T follicular helper cell (primary cell): ENCODE measurements around the gene VAMP2.

Experiments used
- DNase-seq: peaks from one replicate; pipeline ENCODE4 v3.0.0-alpha.2; 2020; ENCODE audit warnings: low read depth

Gene VAMP2

GRCh38 chr17:8122924-8123694, 39.6 kb downstream of the VAMP2 start:
- DNase-seq, result no peak

GRCh38 chr17:8122422-8122923, 40.3 kb downstream of the VAMP2 start:
- DNase-seq, result no peak

- no peak for DNase-seq
Measured at GRCh38 chr17:8121681-8122421, 40.9 kb downstream of the VAMP2 start.

GRCh38 chr17:8121407-8121680, 41.4 kb downstream of the VAMP2 start:
- no peak for DNase-seq

GRCh38 chr17:8120520-8121406, 42.0 kb downstream of the VAMP2 start:
- peak; percentile 35 for DNase-seq

GRCh38 chr17:8119581-8120519, 42.9 kb downstream of the VAMP2 start:
- peak; percentile 66 for DNase-seq

- DNase-seq, result peak; percentile 77
Measured at GRCh38 chr17:8118769-8119580, 43.8 kb downstream of the VAMP2 start.

- DNase-seq, result no peak
Measured at GRCh38 chr17:8117980-8118768, 44.6 kb downstream of the VAMP2 start, which contains the start of gene ALOXE3. Gene ALOXE3, minus strand, starts transcription at chr17:8118514. Its CDS starts 524 bp downstream, at chr17:8117990.

GRCh38 chr17:8117367-8117979, 45.3 kb downstream of the VAMP2 start:
- no peak for DNase-seq

GRCh38 chr17:8116776-8117175, 46.0 kb downstream of the VAMP2 start:
- DNase-seq, result no peak

GRCh38 chr17:8110907-8111306, 51.8 kb downstream of the VAMP2 start:
- DNase-seq, result no peak

- no peak for DNase-seq
Measured at GRCh38 chr17:8110456-8110804, 52.3 kb downstream of the VAMP2 start.

- peak; percentile 77 for DNase-seq
Measured at GRCh38 chr17:8109661-8110455, 52.9 kb downstream of the VAMP2 start.
